ENCODE results near the gene OR5A1.
"Not testable (repeated sequence)": the region's sequence is repeated elsewhere in the genome, so short reads cannot be mapped to it uniquely, and the experiment has no call there.

The OR5A1 gene

DNA sequence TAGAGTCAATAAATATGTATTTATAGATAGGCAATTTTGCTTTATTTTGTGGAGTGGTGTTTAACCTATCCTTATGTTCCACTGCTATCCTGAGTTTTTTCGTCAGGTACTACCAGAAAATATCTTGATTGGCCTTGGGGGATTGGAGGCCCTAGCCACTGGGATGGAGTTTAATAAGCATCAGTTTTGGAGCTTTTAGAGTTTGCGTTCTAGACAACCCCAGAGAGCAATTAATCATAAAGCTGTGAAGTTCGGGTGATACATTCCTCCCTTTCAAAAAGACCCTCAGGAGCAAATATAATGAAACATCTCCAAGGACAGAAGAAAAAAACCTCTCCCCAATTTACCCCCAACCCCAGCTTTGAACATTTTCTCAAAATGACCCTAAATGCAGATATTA, at the start of gene OR5A1:
TSS of gene OR5A1 (plus strand) at position 301 of the 400 bp plus-strand sequence. CDS start 6,700 bp downstream, outside the sequence.
- no peak for DNase-seq (ENCODE audit: low read depth)

DNA sequence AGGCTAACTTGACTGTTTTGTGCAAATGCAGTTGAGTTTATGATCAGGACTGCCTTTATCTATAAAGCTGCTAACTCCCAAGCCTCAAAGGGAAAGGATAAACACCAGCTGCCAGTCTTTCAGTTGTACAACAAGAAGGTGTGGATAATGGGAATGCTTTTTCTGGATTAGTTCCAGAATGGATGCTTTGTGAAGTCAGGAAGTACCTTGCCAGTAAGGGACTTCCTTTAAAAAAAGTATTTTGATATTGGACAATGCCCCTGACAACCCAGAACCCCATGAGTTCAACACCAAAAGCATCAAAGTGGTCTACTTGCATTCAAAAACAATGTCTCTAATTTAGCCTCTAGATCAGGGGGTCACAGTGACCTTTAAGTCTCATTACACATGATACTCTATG, 42.1 kb upstream of the OR5A1 start:
- DNase-seq (ENCODE audit: low read depth): no peak

DNA sequence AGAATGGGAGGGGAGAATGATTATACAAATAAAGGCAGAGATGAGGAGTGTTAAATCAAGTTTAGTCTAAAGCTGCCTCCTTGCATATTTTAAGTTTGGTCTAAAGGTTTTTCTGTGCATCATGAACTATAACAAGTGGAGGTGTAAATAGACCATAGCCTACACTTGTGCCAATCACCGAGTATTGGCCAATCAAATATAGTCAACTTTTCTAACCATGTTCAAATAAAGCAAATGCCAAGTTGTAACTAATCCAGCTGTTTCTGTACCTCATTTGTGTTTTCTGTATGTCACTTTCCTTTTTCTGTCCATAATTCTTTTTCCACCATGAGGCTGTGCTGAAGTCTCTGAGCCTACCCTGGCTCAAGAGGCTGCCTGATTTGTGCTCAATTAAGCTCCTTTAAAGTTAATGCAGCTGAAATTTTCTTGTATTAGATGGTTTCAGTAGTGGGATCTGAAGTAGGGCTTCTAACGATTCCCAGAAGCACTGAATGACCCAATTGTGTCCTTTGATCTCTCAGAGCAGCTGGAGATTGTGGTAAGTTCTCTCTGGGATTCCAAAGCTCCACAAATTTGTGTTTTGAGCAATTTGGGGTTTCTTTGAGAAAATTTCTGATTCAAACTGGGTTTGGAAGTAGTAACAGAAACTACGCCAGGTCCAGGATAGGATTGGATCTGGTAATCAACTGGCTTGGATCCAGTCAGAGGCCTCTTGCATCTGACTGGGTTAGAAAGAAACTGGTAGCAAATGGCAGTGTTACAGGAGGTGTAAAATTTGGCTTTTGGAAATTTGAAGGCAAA, 35.6 kb upstream of the OR5A1 start:
- DNase-seq (ENCODE audit: low read depth): no peak

DNA sequence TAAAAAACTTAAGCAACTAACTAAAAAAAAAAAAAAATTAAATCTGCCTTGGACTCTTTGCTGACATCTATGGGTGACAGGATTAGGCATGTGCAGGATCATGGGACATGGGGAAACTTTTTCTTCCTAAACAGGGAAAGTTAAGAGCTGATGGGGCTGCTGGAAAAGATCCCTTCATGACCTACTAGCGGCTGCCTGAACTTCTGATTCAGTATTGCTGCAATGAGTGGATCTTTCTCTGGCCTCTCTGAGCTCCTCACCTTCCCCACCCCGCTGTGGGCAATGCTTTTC, 35.1 kb upstream of the OR5A1 start:
- DNase-seq (ENCODE audit: low read depth): no peak

DNA sequence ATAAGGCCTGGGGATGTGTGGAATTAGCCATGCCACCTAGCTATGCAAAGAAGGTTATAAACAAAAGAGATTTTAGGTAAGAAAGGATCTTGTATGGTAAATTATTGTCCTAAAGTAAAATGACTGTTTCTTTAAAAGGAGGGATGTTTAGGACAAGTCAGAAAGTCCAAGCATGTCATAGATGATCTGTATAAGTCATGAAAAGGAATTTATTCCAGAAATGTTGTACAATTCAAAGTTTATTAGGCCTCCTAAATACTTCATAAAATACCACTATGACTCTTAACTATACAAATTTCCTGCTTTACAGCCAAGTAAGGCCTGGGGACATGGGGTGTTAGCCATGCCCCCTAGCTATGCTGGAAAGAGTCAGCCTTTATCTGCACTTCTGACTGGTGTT, 32.7 kb upstream of the OR5A1 start:
- no peak for DNase-seq (ENCODE audit: low read depth)

DNA sequence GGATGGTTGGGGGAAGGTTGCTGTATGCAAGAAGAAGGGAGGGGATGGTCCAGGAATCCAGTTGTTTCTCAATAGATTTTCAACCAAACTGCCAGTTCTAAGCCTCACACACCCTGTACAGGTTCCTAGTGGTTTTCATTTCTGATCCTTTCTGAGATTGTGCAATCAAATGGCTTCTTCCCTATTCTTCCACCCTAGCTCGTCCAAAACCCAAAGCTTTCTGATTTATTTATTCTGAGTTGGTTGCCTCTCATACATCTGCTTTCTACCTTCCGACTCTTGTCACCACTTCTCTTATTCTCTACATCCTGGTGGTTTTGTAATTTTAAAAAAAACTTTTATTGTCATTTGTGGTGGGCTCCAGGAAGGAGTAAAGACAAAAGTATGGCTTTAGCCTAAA, 22.6 kb upstream of the OR5A1 start:
- DNase-seq (ENCODE audit: low read depth): no peak

DNA sequence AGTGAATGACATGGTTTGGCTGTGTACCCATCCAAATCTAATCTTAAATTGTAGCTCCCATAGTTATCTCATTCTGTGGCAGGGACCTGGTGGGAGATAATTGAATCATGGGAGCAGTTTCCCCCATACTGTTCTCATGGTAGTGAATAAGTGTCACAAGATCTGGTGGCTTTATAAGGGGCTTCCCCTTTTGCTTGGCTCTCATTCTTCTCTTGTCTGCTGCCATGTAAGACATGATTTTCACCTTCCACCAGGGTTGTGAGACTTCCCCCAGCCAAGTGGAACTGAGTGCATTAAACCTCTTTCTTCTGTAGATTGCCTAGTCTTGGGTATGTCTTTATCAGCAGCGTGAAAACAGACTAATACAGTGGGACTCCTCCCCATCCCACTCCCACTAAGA, 21.2 kb upstream of the OR5A1 start:
- no peak for DNase-seq (ENCODE audit: low read depth)

DNA sequence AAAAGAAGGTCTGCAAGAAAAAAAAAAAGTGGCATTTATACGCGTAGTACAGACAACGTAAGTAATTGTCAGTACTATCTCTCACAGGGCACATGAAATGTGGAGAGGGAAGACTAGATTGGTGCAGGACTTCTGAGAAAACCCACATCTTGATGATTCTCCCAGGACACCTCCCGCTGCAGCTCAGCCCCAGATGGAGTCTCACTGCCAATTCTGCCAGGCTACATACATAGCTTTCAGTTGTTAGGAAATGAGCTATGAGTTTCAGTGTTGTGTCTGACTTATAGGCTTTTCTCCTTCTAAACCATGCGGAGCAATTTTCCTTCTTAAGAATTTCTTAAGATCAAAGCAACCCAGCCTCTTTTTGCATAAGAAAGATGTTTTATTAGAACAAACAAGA, 19.7 kb upstream of the OR5A1 start:
- DNase-seq (ENCODE audit: low read depth): no peak

DNA sequence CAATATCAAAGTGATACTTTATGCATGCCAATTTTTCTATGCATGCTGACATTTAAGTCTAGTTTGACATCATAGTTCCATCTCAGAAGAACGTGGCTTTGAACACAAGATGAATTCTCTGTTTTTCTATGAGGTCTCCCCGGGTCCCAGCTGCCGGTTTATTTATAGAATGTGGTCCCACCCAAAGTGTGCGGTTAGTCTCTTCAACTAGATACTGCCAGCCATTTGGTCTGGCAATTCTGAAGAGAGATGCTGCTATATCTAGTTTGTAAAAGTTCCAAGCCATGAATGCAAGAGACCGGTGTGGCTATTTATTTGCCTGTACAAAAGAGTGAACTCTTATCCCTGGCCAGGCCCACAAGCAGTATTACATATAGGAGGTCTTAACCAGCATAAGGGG, 19.2 kb upstream of the OR5A1 start:
- no peak for DNase-seq (ENCODE audit: low read depth)

DNA sequence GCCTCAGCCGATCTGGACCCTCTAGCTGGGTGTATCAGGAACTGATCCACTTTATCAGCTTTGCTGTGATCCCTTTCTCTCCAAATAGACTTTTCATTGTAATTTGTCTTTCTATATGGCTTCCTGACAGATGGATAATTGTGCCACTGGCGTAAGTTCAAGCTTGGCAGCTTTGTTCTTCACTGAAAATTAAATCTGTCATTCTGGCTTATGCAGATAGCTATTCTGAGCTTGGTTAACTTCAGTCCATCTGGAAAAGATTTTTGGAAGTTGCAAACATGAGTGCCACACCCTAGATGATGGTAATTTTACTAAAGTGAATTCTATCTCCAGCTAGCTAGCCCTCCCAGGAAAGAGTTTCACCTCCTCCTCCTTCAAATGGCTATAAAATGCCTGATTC, 18.1 kb upstream of the OR5A1 start:
- DNase-seq (ENCODE audit: low read depth): no peak

DNA sequence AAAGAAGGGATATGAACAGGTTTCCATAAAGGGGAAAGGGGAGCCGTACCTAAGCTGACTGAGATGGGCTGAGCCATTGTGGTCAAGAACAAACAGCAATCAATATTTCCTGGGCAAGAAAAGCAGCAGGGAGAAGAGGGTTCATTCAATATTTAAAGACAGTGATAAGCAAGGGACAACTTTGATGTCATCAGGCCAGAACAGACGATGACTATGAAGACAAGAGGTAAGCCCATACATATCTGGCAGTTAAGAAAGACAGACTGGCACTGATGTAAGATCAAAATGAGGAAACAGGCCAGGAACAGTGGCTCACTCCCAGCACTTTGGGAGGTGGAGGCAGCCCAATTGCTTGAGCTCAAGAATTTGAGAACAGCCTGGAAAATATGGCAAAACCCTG, 12.4 kb upstream of the OR5A1 start:
- DNase-seq (ENCODE audit: low read depth): no peak

DNA sequence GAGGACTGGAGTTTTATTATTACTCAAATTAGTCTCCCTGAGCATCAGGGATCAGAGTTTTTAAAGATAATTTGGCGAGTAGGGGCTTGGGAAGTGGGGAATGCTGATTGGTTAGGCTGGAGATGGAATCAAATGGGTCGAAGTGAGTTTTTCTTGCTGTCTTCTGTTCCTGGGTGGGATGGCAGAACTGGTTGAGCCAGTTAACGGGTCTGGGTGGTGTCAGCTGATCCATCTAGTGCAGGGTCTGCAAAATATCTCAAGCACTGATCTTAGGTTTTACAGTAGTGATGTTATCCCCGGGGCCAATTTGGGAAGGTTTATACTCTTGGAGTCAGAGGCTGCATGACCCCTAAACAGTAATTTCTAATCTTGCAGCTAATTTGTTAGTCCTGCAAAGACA, 11.1 kb upstream of the OR5A1 start:
- no peak for DNase-seq (ENCODE audit: low read depth)

DNA sequence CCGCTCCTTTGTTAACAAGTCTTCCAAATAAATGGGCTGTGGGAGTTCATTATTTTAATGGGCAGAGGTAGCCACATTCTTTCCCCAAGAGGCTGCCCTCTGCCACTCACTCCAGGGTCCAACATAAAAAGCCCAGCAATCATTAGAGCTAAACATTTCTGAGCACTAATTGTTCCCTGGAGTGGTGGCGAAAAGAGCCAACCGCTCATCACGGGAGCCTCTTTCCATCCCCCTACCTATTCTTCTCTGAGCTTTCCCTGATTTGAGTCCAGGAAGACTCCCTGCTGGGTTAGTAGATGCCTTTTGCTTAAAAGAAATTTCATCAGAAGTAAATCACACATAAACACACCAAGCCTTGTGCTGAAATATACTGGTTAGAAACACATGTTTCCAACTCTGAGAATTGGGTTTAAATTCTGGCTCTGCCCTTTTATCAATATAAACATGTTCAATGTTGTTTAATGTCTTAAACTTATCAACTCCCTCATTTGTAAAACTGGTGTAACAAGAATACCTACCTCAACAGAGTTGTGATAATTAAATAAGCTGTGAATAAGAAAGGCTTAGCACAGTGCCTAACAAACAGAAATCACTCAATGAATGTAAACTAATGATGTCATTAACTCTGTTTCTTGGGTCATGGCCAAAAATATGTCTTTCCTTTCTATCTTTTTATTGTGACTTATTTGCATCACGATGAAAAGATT, 9.8 kb upstream of the OR5A1 start, which contains the start of gene OR5A2:
TSS of gene OR5A2 (minus strand) at position 53 of the 707 bp plus-strand sequence. CDS start 3,460 bp downstream, outside the sequence.
- DNase-seq (ENCODE audit: low read depth): no peak

DNA sequence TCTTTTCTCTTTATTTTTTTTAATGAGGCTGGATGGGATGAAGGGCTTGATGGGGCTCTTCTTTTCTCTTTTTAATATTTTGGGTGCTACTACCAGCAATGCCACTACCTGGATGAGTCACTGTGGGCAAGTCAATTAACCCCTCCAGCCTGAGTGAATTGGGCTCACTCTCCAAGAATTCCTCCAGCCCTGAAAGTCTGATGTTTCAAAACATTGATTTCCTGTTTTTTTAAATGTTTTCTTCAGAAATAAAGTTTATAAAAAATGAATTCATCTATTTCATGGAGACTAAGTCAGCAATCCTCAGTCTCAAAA, 9.2 kb upstream of the OR5A1 start:
- no peak for DNase-seq (ENCODE audit: low read depth)

DNA sequence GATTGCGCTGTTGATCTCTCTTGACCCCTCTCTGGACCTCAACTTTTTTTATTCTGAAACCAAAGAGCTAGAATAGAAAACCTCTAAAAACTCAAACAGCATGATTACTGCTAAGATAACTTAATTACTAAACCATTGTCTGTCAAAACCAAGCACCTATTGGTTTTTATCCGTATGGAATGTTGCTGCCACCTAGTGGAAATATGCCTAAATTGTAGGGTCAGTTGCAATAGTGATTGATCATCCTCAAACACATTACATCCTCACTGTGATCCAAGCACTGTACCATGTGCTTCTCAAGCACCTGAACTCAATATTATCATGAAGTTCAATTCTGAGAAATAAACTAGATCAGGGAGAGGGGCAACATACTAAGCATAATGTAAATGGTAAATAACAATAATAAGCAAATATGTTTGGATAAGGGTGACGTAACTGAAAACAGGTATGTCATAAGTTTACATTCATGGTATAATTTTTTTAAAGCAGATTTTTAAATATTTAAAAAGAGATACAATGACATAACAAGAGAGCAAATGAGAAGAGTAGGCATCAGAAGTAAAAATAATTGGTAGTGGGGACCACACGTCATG, 6.2 kb upstream of the OR5A1 start:
- peak; percentile 34 for DNase-seq (ENCODE audit: low read depth)

DNA sequence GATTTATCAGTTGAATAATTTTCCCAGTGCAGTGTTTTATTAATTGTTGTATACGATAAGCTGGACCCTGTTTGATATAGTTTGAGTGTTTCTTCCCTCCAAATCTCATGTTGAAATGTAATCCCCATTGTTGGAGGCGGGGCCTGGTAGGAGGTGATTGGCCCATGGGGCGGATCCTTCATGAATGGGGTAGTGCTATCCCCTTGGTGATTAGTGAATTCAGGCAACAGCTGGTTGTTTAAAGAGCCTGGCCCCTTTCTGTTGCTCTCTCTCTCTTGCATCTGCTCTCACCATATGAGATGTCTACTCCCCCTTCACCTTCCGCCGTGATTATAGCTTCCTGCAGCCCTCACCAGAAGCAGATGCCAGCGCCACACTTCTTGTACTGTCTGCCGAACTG, 1.5 kb downstream of the OR5A1 start:
- DNase-seq (ENCODE audit: low read depth): no peak

DNA sequence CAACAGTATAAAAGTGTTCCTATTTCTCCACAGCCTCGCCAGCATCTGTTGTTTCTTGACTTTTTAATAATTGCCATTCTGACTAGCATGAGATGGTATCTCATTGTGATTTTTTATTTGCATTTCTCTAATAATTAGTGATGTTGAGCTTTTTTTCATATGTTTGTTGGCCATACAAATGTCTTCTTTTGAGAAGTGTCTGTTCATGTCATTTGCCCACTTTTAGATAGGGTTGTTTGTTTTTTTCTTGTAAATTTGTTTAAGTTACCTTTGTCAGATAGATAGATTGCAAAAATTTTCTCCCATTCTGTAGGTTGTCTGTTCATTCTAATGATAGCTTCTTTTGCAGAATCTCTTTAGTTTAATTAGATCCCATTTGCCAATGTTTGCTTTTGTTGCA, 9.4 kb downstream of the OR5A1 start:
- DNase-seq (ENCODE audit: low read depth): not testable (repeated sequence)

DNA sequence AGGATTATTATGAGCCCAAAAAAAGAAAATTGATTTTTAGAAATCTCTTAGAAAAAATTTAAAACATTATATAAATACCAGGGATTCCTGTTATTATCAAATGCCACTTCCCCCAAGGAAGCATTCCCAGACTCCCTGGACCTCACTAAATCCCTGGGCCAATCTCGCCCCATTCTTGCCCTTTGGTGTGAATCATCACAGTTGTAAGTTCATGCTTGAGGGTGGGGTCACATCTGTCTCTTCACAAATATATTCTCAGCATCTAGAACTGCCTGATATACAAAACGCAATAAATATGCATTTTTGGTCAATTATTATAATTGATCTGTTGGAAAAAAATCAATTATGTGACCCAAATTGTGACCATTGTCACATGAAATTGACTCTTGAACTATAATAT, 12.2 kb downstream of the OR5A1 start:
- no peak for DNase-seq (ENCODE audit: low read depth)

DNA sequence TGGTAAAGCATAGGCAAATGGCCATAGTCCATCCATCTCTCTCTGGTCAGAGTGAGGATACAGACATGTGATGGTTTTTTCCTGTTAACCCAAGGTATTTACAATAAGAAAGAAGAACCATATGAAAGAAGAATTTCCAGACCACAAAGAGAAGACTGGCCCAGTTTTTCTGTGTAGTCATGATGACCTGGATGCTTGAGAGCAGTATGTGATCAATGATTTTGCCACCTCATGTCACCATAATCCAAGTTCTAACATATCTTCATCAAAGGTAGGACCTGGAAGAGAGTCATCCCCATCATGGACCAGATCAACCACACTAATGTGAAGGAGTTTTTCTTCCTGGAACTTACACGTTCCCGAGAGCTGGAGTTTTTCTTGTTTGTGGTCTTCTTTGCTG, 20.4 kb downstream of the OR5A1 start, which contains the start of gene OR4D6:
TSS of gene OR4D6 (plus strand) at position 301 of the 400 bp plus-strand sequence. CDS start at position 301, 0 bp downstream.
- no peak for DNase-seq (ENCODE audit: low read depth)

DNA sequence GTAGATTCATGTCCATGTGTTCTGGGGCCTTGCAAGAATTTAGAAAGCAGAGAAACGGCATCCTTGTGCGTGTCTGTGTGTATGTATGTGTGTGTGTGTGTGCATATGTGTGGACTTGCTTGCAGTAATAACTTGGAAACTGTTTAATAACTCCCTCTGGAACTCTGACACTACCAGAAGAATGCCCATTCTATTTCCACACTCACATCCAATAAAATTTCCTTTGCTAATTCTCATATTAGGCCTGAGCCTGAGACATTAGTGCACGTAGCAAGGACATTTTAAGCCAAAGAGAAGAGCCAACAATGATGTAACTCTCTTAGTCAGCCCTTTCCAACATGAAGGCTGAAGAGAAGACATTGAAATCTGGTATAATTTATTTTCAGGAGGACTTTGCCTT, 23.6 kb downstream of the OR5A1 start:
- no peak for DNase-seq (ENCODE audit: low read depth)

DNA sequence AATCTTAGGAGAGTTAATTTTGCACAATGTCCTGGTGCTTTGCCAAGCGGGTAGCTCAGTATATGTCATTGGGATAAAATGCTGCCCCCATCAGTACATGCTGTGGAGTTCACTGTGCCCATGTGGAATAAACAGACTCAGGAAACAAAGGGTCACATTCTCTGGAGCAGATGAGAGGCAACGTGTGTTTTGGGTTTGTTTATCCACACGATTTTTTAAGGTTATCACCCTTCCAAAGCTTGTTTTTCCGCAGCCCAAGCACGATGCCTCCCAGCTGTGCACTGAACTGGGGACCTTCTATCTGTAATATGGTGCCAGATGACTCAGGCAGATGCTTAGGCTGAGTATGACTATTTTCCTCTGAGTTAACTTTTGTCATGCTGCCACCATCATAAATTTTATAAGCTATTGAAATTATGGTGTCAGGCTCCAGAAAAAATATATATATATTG, 26.9 kb downstream of the OR5A1 start:
- no peak for DNase-seq (ENCODE audit: low read depth)

DNA sequence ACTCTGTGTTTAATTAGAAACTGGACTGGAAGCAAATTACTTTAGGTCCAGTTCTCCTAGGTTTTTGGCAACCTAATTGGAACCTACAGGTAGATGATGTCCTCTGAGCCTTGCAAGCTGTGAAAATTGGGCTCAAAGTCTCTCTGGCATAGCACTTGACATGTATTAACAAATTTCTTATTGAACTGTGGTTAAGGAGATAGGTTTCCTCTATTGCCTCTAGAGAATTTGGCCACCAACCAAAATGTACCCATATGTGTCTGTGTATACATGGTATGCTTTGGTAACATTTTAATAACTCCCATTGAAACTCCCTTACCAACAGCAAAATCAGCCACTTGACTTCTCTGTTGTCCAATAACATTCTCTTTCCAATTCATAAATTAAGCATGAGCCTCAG, 36.7 kb downstream of the OR5A1 start, which contains the start of gene OR4D10:
TSS of gene OR4D10 (plus strand) at position 301 of the 400 bp plus-strand sequence. CDS start 4,115 bp downstream, outside the sequence.
- no peak for DNase-seq (ENCODE audit: low read depth)

DNA sequence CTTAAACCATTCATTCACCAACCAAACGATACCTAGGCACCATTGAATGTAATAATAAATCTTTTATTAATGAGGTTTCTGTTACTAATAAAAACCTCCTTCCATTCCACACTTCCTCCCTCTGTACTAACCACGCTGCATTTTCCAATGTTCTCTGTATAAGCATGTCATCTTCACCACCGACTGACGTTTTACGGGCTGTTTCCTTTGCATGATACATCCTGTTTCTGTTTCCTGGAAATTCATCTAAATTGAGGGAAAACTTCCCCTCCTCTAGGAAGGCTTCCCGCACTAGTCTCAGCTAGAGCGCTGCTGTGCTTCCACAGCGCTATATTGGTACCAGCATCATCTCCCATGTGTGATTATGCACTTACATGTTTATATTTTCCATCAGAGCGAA, 38.9 kb downstream of the OR5A1 start:
- DNase-seq (ENCODE audit: low read depth): no peak

All from amniotic epithelial cell (primary cell).